Skin epidermis (tissue), 12 donors: Measurements from ENCODE around the gene TNK1.

Experiments
- H3K27ac ChIP-seq, 21 experiments: fragments of 200-600 bp; sonication (generic) in 11 of 21; one replicate each; pipeline ENCODE4 v1.5.0; 2020; ENCODE audit warnings: mild to moderate bottlenecking in 3 of 21, inconsistent platforms in 2 of 21, moderate library complexity in 2 of 21
- H3K4me3 ChIP-seq, 7 experiments: fragments of 200-600 bp; sonication (generic) in 2 of 7; one replicate each; pipeline ENCODE4 v1.5.0; 2020; ENCODE audit warnings: inconsistent platforms in 2 of 7, mild to moderate bottlenecking in 2 of 7, moderate library complexity in 1 of 7

Gene TNK1

DNA sequence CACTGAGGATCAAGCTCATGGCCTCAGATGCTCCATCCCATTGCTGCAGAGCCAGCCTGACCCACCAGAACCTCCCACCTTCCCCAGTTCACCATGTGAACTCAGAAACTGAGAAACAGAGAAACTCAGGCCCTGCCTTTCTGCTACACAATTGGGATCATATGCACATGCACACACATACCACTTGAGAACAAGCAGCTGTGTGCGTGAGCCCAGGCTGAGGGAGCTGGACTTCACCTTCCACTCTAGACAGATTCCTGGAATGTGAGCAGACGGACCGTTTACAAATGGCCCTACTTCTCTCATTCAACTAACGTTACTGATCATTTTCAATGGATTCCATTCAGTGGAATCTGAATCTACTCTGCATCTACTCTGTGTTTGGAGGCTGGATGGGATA, 42.8 kb downstream of the TNK1 start:
- H3K4me3 ChIP-seq: no peak overlapping the region
- H3K27ac ChIP-seq: no peak overlapping the region

DNA sequence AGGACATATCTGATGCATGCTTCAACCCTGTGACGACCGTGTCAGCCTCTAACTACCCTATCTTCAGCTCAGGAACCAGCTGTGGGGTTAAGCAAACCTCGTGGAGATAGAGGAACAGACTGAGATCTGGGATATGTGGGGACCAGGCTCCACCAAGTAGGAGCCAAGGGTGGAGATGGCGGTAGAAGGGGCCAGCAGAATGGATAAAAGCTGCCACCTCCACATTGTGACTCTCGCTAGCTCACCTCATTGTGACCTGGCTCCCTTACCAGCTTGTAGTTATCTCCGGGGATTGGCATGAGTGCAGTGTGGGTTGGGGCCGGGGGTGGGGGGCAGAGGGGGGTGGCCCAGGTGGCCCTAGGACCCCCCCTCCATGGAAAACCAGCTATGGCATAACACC, 44.4 kb downstream of the TNK1 start, which contains the start of gene SPEM2:
Gene SPEM2 (plus strand): TSS at position 301 of the 400 bp plus-strand sequence. CDS start 73 bp downstream, at position 374.
- Histone ChIP-seq H3K27ac (no peak within 1 kb of the TSS), H3K4me3 (no peak within 1 kb of the TSS)

DNA sequence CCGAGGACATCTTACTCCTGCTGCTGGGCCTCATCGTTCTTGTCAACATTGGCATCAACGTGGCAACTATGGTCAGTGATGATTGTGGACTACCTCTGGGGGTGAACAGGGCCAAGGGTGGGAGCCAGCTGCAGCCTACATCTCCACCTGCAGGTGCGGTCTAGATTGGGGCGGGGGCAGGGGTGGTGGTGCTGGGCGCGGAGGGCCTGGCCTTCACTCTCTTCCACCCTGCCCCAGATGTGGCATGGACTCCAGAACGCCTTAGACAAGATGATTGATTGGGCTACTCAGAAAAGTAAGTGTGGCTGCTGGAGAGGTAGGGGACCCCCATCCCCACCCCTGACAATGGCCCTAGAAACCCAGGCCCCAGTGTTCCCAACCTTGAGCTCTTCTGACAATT, 44.9 kb downstream of the TNK1 start:
- no peak overlapping the region for H3K4me3 ChIP-seq

DNA sequence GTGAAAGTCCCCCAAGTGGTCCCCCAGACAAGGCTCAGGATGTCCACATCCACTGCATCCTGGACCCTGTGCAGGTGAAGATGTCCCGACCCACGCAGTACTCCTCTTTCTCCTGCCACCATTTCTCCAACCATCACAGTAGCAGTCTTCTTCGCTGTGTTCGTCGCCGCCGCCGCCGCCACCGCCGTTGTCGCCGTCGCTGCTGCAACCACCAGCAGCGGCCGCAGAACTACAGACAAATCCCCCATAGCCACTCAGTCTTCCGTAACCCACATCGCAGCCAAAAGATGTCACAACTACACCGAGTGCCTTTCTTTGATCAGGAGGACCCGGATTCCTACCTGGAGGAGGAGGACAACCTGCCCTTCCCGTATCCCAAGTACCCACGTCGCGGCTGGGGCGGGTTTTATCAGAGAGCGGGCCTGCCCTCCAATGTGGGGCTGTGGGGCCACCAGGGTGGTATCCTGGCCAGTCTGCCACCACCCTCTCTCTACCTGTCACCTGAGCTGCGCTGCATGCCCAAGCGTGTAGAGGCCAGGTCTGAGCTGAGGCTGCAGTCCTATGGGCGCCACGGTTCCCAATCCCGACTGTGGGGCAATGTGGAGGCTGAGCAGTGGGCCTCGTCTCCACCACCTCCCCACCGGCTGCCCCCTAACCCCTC, 45.4 kb downstream of the TNK1 start:
- Histone ChIP-seq H3K27ac (no peak overlapping the region), H3K4me3 (no peak overlapping the region)

More for the DNA sequence above, 44.9 kb downstream of the TNK1 start:
- H3K27ac ChIP-seq: no peak overlapping the region

DNA sequence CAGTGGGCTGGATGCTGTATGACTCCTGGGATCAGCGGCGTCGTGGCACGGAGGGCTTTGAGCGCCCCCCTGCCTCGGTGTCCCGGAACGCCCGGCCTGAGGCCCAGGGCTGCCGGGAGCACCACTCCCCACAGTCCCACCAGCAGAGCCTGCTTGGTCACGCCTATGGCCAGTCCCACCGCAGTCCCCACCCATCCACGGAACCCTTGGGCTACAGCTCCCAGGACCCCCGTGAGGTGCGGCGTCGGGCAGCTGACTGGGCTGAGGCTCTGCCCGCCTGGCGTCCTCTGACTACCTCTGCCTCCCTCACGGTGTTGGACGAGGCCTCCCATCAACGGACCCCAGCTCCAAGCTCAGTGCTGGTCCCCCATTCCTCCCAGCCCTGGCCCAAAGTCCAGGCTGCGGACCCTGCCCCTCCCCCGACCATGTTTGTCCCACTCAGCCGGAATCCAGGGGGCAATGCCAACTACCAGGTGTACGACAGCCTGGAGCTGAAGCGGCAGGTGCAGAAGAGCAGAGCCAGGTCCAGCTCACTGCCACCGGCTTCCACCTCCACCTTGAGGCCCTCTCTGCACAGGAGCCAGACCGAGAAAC, 46.1 kb downstream of the TNK1 start:
- H3K4me3 ChIP-seq: no peak overlapping the region
- H3K27ac ChIP-seq: no peak overlapping the region

DNA sequence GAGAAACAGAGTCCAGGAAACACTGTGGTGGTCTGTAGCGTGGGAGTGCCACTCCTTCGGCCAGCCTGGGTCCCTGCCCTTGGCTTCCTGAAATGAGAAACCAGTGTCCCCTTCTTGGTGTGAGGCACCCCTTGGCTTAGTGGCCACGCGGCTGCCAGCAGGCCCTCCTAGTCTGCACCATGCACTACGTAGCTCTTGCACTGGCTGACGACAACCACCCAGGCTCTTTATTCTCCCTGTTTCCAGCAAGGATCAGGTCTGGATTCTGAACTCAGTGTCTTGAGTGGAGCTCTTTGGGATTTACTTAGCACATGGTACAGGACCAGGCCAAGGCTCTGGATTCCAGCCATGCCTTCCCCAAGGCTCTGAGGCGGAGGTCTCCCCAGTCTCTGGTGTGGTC, 46.7 kb downstream of the TNK1 start:
- Histone ChIP-seq H3K27ac (no peak overlapping the region), H3K4me3 (no peak overlapping the region)

DNA sequence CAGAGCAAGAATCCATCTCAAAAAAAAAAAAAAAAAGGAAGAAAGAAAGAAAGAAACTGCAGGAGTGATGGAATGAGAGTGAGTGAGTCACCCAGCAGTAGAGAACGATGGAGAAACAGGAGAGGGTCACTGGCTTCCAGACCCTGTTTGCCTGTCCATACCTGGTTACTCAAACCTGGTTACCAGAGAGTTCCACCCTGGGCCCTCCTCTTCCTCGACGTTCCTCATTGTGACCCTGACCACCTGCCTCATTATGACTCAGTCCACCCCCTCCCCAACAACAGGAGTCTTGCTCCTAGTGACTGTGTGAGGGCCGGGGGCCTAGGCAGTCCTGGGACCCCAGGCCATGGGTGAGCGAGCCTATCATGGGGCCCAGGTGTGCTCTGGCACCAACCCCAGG, 47.7 kb downstream of the TNK1 start, which contains the start of gene SPEM3:
Gene SPEM3 (plus strand): TSS at position 301 of the 400 bp plus-strand sequence. CDS start 46 bp downstream, at position 347.
- Histone ChIP-seq H3K27ac (no peak within 1 kb of the TSS), H3K4me3 (no peak within 1 kb of the TSS)

DNA sequence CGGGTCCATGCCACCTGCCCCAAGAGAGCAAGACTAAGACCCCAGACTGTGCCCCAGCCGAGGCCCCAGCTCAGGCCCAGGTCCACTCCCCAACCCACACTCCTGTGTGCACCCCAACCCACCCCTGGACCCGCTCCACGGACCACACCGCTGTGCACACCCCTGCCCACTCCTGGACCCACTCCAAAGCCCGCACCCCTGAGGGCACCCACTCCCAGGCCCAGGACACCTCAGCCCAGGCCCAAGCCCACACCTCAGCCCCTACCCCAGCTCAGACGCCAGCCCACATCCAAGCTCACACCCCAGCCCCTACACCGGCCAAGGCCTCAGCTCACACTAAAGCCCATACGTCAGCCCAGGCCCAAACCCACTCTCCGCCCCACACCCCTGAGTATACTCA, 48.8 kb downstream of the TNK1 start:
- Histone ChIP-seq H3K4me3 (no peak overlapping the region), H3K27ac (no peak overlapping the region)

DNA sequence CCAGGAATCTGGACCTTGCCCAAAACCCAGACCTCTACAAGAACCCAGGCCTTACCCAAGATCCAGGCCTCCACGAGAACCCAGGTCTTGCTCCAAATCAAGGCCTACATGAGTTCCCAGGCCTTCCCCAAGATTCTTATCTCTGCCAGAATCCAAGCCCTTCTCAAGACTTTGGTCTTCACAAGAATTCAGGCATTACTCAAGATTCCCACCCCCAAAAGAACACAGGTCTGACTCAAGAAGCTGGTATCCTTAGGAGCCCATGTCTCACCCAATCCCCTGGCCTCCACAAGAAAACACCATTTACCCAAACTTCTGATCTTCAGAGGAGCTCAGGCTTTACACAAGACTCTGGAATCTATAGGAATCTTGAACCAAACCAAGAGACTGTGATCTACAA, 50.3 kb downstream of the TNK1 start:
- no peak overlapping the region for H3K27ac ChIP-seq
- no peak overlapping the region for H3K4me3 ChIP-seq

DNA sequence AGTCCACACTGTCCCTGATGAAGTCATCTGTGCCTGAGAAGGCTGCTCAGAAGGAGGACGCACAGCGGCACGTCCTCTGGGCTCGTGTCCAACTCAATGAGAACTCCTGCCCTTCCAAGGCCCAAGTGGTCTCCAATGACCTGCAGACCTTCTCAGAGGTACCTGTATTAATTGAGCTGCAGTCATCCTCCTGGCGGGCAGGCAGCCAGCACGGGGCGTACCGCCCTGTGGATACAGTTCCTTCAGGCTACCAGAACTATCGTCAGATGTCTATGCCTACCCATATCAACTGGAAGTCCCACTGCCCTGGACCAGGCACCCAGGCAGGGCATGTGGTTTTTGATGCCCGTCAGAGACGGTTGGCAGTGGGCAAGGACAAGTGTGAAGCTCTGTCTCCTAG, 51.4 kb downstream of the TNK1 start:
- H3K4me3 ChIP-seq: no peak overlapping the region

DNA sequence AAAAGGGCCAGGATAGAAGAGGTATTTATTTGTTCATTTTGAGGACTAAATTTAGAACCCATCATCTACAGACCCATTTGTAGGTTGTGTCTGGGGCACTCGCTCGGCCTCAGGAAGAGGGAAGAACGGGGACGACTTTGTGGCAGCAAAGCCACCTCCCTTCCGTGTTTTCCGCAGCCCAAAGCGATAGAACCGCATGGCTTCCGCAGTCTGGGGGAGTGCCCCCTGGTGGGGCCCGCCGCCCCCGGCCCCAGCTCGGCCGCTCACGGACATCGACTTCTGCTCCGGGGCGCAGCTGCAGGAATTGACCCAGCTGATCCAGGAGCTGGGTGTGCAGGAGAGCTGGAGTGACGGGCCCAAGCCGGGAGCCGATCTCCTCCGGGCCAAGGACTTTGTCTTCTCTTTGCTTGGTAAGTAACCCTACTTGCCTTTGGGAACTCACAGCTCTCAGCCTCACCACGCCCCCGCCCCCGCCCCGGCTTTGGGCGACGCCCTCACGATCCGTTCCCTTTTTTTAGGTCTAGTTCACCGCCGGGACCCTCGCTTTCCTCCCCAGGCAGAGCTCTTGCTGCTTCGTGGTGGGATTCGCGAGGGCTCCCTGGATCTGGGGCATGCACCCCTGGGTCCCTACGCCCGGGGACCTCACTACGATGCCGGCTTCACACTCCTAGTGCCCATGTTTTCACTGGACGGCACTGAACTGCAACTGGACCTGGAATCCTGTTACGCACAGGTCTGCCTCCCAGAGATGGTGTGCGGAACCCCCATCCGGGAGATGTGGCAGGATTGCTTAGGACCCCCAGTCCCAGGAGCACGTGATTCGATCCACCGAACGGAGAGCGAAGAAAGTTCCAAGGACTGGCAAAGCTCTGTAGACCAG, 55.0 kb downstream of the TNK1 start:
- Histone ChIP-seq H3K27ac (peak overlapping the region in 20 of 21 experiments; percentile 65 to 93 (median 86)), H3K4me3 (peak overlapping the region; percentile 37 to 63 (median 53))

More for the DNA sequence above, 51.4 kb downstream of the TNK1 start:
- no peak overlapping the region for H3K27ac ChIP-seq

DNA sequence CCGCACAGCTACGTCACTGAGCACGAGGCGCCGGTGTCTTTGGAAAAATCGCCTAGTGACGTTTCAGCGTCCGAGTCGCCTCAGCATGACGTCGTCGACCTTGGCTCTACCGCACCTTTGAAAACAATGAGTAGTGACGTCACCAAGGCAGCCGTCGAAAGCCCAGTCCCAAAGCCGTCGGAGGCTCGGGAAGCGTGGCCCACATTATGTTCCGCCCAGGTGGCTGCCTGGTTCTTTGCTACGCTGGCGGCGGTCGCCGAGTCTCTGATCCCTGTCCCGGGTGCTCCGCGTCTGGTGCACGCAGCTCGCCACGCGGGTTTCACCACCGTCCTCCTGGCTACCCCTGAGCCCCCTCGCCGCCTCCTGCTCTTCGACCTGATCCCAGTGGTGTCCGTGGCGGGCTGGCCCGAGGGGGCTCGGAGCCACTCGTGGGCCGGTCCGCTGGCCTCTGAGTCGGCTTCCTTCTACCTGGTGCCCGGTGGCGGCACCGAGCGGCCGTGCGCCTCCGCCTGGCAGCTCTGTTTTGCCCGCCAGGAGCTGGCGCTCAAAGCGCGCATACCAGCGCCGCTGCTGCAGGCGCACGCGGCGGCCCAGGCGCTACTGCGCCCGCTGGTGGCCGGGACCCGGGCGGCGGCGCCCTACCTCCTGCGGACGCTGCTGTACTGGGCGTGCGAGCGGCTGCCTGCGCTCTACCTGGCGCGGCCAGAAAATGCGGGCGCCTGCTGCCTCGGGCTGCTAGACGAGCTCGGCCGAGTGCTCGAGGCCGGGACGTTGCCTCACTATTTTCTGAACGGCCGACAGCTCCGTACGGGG, 55.9 kb downstream of the TNK1 start:
- H3K4me3 ChIP-seq: peak overlapping the region; percentile 37 to 63 (median 53)
- H3K27ac ChIP-seq: peak overlapping the region in 20 of 21 experiments; percentile 65 to 93 (median 86)

DNA sequence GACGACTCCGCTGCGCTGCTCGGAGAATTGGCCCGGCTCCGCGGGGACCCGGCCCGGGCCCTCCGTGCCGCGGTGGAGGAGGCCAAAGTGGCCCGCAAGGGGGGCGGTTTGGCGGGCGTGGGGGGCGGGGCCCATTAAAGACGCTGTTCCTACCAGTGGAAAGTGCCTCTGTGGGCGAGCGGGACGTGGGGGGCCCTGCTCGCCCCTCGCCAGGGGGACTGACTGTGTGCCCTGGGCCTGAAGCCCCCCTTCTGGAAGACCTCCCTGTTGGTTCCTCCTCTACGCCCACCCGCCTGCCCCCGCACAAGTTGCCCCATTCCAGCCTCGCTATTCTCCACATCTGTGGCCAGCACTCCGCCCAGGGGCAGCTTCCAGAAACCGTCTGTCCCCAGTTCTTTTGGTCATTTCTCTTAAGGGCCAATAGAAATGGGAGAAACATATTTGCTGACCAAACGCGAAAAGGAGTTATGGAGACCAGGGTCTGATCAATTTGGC, 56.5 kb downstream of the TNK1 start:
- H3K4me3 ChIP-seq: peak overlapping the region; percentile 37 to 63 (median 53)
- H3K27ac ChIP-seq: peak overlapping the region in 18 of 21 experiments; percentile 51 to 93 (median 86)

DNA sequence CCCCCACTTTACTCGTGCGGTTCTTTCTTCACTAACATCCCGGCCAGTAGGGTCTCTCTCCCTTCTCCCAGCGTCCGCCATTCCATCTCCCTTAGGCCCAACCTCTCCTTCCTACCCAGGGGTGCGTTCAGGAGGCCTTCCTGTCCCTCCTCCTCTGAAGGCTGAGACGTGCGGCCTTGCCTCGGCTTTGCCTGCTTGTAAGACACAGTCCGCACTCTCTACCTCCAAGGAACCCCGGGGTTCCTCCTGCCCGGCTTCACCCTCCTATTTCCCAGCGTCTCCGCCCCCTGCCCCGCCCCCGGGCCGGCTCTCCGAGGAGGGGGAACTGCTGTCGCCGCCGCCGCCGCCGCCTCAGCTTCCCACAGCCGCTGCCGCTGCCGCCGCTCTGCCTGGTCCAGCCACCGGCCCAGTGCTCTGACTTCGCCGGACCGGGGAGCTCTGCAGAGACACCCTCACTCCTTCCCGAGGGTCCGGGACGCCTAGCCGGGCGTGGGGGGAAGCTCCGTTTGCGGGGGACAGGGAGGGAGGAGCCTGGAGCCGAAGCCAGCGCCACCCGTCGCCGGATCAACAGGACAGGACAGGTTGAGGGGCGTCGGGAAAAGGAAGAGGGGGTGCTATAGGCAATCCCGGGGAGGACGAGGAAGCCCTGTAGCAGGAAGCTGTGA, 57.2 kb downstream of the TNK1 start:
- H3K27ac ChIP-seq: peak overlapping the region in 19 of 21 experiments; percentile 29 to 93 (median 86)

DNA sequence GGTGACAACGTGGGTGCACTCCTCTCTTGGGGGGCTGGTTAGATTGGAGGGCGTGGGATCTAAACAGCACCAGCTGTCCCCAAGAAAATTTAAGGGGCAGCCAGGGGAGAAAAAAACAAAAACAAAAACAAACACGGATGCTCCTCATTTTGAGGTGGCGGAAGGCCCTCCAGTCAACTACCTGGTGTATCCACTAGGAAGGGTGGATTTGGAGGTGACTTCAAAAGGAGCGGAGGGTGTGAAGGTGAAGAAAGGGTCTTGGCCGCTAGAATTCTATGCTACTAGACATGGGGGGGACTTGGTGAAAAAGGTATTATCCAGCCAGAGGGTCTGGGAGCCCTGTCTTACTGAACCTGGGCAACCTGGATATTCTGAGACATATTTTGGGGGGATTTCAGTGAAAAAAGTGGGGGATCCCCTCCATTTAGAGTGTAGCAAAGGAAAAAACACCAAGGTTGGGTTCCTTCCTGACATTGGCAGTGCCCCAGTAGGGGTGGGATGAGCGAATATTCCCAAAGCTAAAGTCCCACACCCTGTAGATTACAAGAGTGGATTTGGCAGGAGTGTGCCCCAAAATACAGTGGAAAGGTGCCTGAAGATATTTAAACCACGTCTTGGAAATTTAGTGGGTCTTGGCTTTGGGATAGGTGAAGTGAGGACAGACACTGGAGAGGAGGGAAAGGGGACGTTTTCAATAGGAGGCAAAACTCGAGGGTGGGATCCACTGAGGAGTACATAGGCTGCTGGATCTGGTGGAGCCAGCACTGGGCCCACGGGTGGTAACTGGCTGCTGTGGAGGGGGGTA, 58.0 kb downstream of the TNK1 start:
- Histone ChIP-seq H3K27ac (peak overlapping the region in 17 of 21 experiments; percentile 8 to 93 (median 85)), H3K4me3 (peak overlapping the region; percentile 42 to 63 (median 53))

More for the DNA sequence above, 57.2 kb downstream of the TNK1 start:
- H3K4me3 ChIP-seq: peak overlapping the region; percentile 37 to 63 (median 53)
